Panc1 (cell line): Measurements from ENCODE around the gene KCNK5.

Source experiments
- POLR2AphosphoS5 ChIP-seq: IDR thresholded peaks from 2 replicates; pipeline ENCODE4 v1.6.1; 2012; ENCODE audit warnings: mild to moderate bottlenecking, low read depth, low read length, moderate library complexity
- SIN3A ChIP-seq: IDR thresholded peaks from 2 replicates; pipeline ENCODE4 v1.6.1; 2012; ENCODE audit warnings: low read depth, mild to moderate bottlenecking, low read length, moderate library complexity, borderline replicate concordance; ENCODE audit not compliant: insufficient read depth
- TF ChIP-seq, protein P1 (sequence below): fragments of 450-650 bp; IDR thresholded peaks from 2 replicates; pipeline ENCODE4 v1.5.1; 2017; ENCODE audit warnings: mild to moderate bottlenecking

DNA sequence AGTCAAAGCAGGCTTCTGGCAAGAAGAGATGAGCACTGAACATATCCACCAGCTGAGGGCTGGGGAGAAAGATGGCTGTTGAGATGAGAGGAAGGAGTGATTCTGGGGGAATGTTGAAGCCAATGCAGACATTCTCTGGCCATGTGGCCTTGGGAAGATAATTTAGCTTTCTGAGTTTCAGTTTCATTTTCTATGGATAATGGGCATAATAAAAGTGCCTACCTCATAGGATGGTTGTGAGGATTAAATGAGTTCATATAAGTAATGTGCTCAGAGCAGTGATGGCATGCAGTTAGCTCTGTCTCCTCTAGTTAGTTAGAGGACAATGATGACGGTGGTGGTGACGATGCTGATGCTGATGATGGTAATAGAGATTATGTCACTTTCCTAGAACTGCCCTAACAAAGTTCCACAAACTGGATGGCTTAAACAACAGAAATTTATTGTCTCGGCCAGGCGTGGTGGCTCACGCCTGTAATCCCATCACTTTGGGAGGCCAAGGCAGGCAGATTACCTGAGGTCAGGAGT lies 18.5 kb upstream of the KCNK5 start:
- TF ChIP-seq, protein P1, sequence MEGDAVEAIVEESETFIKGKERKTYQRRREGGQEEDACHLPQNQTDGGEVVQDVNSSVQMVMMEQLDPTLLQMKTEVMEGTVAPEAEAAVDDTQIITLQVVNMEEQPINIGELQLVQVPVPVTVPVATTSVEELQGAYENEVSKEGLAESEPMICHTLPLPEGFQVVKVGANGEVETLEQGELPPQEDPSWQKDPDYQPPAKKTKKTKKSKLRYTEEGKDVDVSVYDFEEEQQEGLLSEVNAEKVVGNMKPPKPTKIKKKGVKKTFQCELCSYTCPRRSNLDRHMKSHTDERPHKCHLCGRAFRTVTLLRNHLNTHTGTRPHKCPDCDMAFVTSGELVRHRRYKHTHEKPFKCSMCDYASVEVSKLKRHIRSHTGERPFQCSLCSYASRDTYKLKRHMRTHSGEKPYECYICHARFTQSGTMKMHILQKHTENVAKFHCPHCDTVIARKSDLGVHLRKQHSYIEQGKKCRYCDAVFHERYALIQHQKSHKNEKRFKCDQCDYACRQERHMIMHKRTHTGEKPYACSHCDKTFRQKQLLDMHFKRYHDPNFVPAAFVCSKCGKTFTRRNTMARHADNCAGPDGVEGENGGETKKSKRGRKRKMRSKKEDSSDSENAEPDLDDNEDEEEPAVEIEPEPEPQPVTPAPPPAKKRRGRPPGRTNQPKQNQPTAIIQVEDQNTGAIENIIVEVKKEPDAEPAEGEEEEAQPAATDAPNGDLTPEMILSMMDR, result no peak
- TF ChIP-seq SIN3A (no peak), POLR2AphosphoS5 (no peak)
